Muscle layer of colon (tissue), 2 donors: ENCODE measurements around the gene OTOP3.

ENCODE experiments used
- H3K27ac ChIP-seq: one replicate; pipeline ENCODE4 v1.7.0; 2013; ENCODE audit warnings: low read depth, mild to moderate bottlenecking, low read length, moderate library complexity
- H3K27me3 ChIP-seq, 2 donors: one replicate each; pipeline ENCODE4 v1.7.0; 2013; ENCODE audit warnings: low read length in 2 of 2, mild to moderate bottlenecking in 2 of 2; ENCODE audit not compliant: insufficient read depth in 2 of 2, control insufficient read depth in 1 of 2
- H3K36me3 ChIP-seq: one replicate; pipeline ENCODE4 v1.7.0; 2013; ENCODE audit warnings: mild to moderate bottlenecking, low read length; ENCODE audit not compliant: insufficient read depth
- H3K4me1 ChIP-seq: one replicate; pipeline ENCODE4 v1.7.0; 2013; ENCODE audit warnings: mild to moderate bottlenecking, low read length; ENCODE audit not compliant: insufficient read depth
- H3K4me3 ChIP-seq, 2 donors: one replicate each; pipeline ENCODE4 v1.7.0; 2013; ENCODE audit warnings: low read length in 2 of 2, low read depth in 1 of 2, mild to moderate bottlenecking in 1 of 2, moderate library complexity in 1 of 2
- H3K9ac ChIP-seq: one replicate; pipeline ENCODE4 v1.7.0; 2013; ENCODE audit warnings: low read length
- H3K9me3 ChIP-seq: one replicate; pipeline ENCODE4 v1.7.0; 2013; ENCODE audit warnings: mild to moderate bottlenecking, low read length
- donor health status: abdominal sarcoma.
- donor health status: Adenocarcinoma of cecum.

Gene OTOP3

DNA sequence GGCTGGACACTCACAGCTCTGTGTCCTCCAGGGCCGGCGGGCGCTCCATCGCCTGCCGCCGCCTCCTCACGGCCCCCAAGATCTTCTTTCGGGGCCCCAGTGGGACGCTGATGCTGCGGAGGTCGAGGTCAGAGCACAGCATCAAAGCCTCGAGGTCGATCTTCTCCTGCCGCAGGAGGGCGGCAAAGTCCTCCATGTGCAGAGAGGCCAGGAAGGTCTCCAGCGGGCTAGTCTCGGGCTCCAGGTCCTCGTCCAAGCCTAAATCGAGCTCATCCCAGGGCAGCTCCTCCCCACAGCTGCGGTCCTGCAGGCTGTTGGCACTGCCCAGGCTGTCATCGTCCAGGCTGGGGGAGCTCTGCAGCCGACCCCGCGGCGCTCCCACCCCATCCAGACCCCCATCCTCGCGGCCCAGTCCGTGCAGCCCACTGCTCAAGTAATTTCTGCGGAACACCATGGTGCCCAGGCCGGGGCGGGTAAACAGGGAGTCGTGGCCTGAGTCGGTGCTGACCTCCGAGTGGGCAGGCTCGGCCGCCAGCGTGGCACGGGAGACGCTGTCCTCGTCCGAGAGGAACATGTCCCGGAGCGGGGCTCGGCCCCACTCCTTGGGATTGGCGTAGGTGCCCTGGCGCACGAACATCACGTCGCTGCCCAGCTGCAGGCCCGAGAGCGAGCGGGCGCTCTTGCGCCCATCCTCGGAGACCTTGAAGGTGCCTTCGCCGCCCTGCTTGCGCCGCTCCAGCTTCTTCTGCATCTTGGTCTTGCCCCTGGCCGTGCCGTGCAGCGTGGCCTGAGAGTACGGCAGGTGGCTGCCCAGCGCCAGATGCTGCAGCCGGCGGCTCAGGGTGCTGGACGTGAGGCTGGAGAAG is 16.0 kb upstream of the OTOP3 start:
- Histone ChIP-seq H3K36me3 (no peaks in the 10 kb centered on the region), H3K27me3 (peaks cover 23 to 73% of the 10 kb centered on the region in 2 donors), H3K9me3 (no peaks in the 10 kb centered on the region), H3K27ac (no peak overlapping the region), H3K4me1 (no peaks in the 10 kb centered on the region), H3K9ac (no peak overlapping the region), H3K4me3 (no peak overlapping the region)

DNA sequence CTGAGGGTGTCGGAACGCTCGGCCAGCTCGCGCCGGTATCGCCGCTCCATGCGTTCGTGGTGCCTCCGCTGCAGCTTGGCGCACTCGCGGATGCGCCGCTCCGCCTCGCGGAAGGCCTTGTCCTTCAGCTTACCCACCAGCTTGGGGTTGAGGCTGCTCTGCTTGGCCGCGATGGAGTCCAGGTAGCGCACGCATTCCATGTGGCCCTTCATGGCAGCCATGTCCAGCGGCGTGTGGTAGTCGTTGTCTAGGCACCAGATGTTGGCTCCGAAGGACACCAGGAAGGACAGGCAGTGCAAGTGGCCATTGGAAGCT is 15.4 kb upstream of the OTOP3 start:
- H3K27ac ChIP-seq: no peak overlapping the region
- peaks cover 24 to 74% of the 10 kb centered on the region in 2 donors for H3K27me3 ChIP-seq
- no peaks in the 10 kb centered on the region for H3K36me3 ChIP-seq
- H3K4me1 ChIP-seq: no peaks in the 10 kb centered on the region
- no peak overlapping the region for H3K4me3 ChIP-seq
- no peak overlapping the region for H3K9ac ChIP-seq
- H3K9me3 ChIP-seq: no peaks in the 10 kb centered on the region

DNA sequence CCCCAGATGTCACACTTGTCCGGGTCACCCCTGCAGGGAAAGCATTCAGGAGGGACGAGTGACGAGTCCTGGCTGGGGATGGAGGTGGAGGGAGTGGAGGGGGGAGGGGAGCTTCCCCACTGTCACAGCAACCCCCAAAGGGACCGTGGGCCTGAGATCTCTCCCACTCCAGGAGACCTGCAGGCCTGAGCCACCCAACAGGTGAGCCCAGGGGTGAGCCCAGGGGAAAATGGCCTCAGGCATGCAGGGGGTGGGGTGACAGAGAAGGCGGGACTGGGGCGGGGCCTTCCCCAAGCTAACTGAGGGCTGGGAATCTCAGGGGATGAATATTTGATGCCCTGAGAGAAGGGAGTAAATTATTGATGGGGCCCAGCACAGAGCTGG is 15.1 kb upstream of the OTOP3 start:
- Histone ChIP-seq H3K27ac (no peak overlapping the region), H3K27me3 (peaks cover 26 to 74% of the 10 kb centered on the region in 2 donors), H3K9me3 (no peaks in the 10 kb centered on the region), H3K9ac (no peak overlapping the region), H3K36me3 (no peaks in the 10 kb centered on the region), H3K4me1 (no peaks in the 10 kb centered on the region), H3K4me3 (no peak overlapping the region)

DNA sequence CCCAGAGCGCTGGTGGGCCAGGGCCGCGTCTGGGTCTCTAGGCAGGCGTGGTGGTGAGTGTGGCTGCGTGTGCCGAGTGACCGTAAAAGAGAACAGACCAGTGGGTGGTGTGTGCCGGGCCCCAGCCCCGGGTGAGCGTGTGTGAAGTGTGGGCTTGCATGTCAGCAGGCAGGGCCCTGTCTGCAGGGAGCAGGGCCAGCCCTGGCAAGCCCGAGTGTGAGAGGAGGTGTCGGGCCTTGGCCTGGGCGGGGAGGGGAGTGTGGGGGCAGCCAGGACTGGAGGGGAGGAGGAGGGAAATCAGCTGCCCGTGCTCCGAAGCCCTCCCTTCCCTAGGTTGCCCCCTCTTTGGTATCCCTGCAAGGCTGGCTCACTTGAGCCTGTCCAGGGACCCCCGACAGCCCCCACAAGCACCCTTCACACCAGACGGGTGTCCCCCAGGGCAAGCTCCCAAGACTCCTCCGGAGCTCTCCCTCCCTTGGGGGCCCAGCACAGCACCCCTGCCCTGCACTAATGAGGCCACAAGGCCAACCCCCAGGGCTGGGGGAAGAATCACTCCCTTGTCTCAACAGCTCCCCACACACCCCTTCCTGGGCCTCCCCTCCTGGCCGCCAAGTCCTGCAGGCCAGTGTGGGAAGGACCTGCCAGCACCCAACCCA is 14.5 kb upstream of the OTOP3 start:
- Histone ChIP-seq H3K27me3 (peaks cover 29 to 72% of the 10 kb centered on the region in 2 donors), H3K9ac (no peak overlapping the region), H3K36me3 (no peaks in the 10 kb centered on the region), H3K9me3 (no peaks in the 10 kb centered on the region), H3K4me1 (no peaks in the 10 kb centered on the region), H3K27ac (no peak overlapping the region), H3K4me3 (no peak overlapping the region)

DNA sequence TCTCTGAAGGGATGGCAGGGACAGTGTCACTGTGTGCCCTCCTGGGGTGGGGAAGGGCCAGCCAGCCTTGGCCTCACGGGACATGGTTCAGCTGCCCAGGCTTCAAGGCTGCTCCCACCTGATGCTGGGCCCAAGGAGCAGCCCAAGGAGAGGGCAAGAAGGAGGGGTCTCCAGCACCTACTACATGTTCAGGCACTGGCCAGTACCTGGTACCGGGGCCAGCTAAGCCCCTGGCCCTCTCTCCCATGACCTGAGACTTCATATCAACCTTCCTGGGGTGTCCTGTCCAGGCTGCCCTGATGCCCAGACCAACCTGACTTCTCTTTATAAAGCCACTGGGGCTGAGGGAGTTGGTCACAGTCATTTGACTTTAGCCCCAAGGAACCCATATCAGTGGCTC is 13.9 kb upstream of the OTOP3 start:
- Histone ChIP-seq H3K4me1 (no peaks in the 10 kb centered on the region), H3K27me3 (peaks cover 29 to 72% of the 10 kb centered on the region in 2 donors), H3K4me3 (no peak overlapping the region), H3K9ac (no peak overlapping the region), H3K27ac (no peak overlapping the region), H3K36me3 (no peaks in the 10 kb centered on the region), H3K9me3 (no peaks in the 10 kb centered on the region)

DNA sequence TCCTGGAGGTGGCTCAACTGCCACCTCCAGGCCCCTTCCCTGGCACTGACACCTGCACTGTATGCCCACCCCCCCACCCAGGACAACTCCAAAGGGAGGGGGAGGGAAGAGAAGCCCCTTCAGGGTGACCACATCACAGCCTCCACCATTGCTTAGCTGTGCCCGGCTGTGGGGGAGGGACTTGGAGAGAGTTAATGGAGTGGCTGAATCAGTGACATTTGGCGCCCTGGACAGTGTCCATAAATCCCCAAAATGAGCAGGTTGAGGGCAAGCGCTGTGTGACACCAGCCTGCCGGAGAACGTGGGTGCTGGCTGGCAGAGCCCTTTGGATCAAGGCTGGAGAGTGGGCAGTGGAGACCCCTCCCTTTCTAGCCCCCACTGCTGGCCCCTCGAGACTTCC is 13.5 kb upstream of the OTOP3 start:
- no peak overlapping the region for H3K4me3 ChIP-seq
- no peak overlapping the region for H3K27ac ChIP-seq
- H3K4me1 ChIP-seq: no peaks in the 10 kb centered on the region
- peaks cover 29 to 71% of the 10 kb centered on the region in 2 donors for H3K27me3 ChIP-seq
- H3K36me3 ChIP-seq: no peaks in the 10 kb centered on the region
- no peaks in the 10 kb centered on the region for H3K9me3 ChIP-seq
- H3K9ac ChIP-seq: no peak overlapping the region

DNA sequence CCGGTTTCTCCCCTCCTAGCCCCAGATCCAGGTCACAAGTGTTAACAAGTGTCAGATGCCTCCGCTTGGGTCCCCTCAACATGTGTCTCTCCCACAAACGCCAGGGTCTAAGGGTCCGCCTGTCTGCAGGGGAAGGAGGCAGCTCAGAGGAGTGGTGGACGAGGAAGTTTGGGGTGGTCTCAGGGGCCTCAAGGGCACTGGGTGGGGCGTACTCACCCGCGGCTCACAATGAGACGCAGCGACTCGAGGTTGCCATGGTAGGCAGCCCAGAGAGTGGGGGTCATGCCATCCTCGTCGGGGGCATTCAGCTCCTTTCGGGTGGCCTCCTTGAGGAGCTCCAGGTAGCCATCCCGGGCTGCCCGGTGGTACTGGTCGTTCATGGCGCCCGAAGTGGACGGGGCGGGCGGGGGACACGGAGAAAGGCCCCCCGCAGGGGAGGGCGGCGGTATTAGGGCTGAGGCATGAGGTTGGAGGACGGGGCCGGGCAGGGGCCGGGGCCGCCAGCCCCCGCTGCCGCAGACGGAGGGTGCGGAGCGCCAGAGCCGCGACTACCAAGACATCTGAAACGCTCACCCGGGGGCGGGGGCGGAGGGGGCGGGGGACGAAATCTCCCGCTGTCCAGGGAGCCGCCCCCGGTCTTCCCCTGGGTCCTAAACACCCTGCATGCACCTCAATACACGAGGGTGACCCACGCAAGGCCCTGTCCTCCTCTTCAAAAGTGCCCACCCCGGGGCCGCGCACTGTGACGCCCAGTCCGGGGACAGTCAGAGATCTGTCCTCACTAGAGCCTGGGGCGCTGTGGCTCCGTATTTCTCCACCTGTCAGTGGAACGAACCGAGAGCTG is 12.8 kb upstream of the OTOP3 start, which contains the start of gene USH1G:
Gene USH1G, minus strand, starts transcription at position 562 of the 844 bp plus-strand sequence. Its CDS starts 182 bp downstream, at position 380.
- Histone ChIP-seq H3K27ac (no peak within 1 kb of the TSS), H3K27me3 (peaks cover 29 to 70% of the 10 kb centered on the region in 2 donors)

DNA sequence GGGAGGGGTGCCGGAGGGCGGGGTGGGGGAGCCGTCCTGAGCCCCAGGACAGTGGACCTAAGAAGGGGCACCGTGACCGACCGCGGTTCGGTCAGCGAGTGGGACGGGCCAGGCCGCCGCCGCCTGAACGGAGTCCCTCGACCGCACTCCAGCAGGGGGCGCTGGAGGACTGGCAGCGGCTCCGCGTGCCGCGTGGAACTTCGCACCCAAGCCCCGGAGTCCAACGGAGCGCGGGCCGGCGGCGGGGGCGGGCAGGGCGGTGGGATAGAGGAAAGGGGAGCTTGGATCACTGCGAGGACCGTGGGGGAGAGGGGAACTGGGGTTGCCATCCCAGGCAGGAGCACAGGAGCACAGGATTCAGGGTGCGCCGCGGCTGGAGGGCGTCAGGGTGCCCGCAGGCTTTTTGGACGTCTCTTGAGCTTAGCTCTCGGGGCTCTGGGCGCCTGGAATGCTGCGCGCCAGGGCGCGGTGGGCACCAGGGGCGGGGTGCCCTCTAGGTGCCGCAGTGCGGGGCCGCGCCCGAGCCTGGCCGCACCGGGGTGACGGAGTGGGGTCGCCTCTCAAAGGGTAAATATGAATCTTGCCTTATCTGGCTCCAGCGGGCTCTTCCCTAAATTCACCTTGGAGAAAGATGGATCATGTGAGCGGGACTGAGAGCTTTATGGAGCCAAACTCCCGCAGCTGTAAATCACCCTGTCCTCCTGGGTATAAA is 12.0 kb upstream of the OTOP3 start:
- Histone ChIP-seq H3K9me3 (no peaks in the 10 kb centered on the region), H3K4me1 (no peaks in the 10 kb centered on the region), H3K27ac (no peak overlapping the region), H3K4me3 (peak overlapping the region in 1 of 2 donors; percentile 2), H3K27me3 (peaks cover 29 to 70% of the 10 kb centered on the region in 2 donors), H3K9ac (no peak overlapping the region), H3K36me3 (no peaks in the 10 kb centered on the region)

More for the DNA sequence above, 12.8 kb upstream of the OTOP3 start, which contains the start of gene USH1G:
- Histone ChIP-seq H3K9me3 (no peaks in the 10 kb centered on the region), H3K9ac (no peak within 1 kb of the TSS), H3K4me3 (peak within 1 kb of the TSS in 1 of 2 donors; percentile 2), H3K36me3 (no peaks in the 10 kb centered on the region), H3K4me1 (no peaks in the 10 kb centered on the region)

DNA sequence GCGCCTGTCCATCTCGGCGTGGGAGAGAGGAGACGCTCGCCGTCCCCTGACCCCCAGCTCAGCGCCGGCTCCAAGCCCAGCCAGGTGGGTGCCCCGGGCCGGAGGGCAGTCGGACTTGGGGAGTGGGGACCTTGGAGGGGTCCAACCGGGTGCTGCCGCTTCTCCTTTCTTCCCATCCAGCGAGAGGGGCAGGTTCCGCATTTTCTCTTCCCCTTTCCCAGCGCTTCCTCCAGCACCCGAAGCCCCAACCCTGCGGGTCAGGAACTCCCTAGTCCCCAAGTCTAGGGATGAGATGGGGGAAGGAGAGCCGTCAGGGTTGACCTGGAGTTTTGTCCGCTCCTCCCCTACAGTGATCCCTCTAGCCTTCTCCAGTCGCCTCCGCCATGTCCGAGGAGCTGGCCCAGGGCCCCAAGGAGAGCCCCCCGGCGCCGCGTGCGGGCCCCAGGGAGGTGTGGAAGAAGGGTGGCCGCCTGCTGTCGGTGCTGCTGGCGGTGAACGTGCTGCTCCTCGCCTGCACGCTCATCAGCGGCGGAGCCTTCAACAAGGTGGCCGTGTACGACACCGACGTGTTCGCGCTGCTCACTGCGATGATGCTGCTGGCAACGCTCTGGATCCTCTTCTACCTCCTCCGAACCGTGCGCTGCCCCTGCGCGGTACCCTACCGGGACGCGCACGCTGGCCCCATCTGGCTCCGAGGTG is 11.3 kb upstream of the OTOP3 start, which contains the start of gene OTOP2:
Gene OTOP2, plus strand, starts transcription at position 24 of the 699 bp plus-strand sequence. Its CDS starts 360 bp downstream, at position 384.
- Histone ChIP-seq H3K4me1 (no peaks in the 10 kb centered on the region), H3K4me3 (peak within 1 kb of the TSS in 1 of 2 donors; percentile 2), H3K9me3 (no peaks in the 10 kb centered on the region), H3K9ac (no peak within 1 kb of the TSS), H3K27me3 (peaks cover 29 to 67% of the 10 kb centered on the region in 2 donors), H3K36me3 (no peaks in the 10 kb centered on the region), H3K27ac (no peak within 1 kb of the TSS)

DNA sequence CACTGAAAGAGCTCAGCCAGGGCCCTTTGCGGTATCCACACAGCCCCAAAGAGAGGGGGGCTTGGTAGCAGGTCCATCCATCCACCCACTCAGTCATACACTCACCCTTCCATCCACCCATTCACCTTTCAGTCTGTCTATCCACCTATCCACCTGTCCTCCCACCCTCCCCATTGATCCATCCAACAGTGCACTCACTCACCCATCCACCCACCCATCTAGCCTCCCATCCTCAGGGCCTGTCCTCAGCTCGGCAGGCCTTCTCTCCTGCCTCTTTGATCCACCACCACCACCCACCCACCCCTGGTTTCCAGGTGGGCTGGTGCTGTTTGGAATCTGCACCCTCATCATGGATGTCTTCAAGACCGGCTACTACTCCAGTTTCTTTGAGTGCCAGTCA is 10.5 kb upstream of the OTOP3 start:
- no peak overlapping the region for H3K27ac ChIP-seq
- H3K9me3 ChIP-seq: no peaks in the 10 kb centered on the region
- H3K27me3 ChIP-seq: peaks cover 29 to 59% of the 10 kb centered on the region in 2 donors
- no peak overlapping the region for H3K4me3 ChIP-seq
- no peaks in the 10 kb centered on the region for H3K4me1 ChIP-seq
- no peak overlapping the region for H3K9ac ChIP-seq
- H3K36me3 ChIP-seq: no peaks in the 10 kb centered on the region
